HCT116 (cell line): ENCODE data around the gene TALDO1. TPM values are rescaled to one million over a fixed set of nuclear protein-coding genes. Genes with fewer than 3 reads are reported as not detected.

ENCODE experiments used
- ATAC-seq: fragments of 200-7000 bp; cut with Tn5 transposase; 2 replicates; pipeline ENCODE4 v1.9.1; 2020; ENCODE audit warnings: mild to moderate bottlenecking, moderate library complexity
- BruUV-seq: library from RNA; stranded (reverse); fragments of 400-500 nt; replicated peaks from 2 replicates; lab custom pipeline; 2021; lab: Mats Ljungman, UMichigan
- CTCF ChIA-PET: fragments of 300-600 bp; sonication (Branson Sonifier 250); formaldehyde crosslinking; loops from one replicate; lab custom pipeline; 2021; ENCODE audit warnings: antibody characterized with exemption; lab: Charles Lee
- POLR2A ChIA-PET: fragments of 300-600, 350-600 bp; sonication (Branson Sonifier 250); formaldehyde crosslinking; loops from one replicate; lab custom pipeline; 2021; ENCODE audit warnings: antibody characterized with exemption; lab: Charles Lee
- RAD21 ChIA-PET, 2 experiments: fragments of 300-600 bp; sonication (Branson Sonifier 250); formaldehyde crosslinking; loops; one replicate each; lab custom pipeline; 2023; ENCODE audit warnings: low total read pairs in 2 of 2; ENCODE audit not compliant: uncharacterized antibody in 2 of 2, unreplicated experiment in 2 of 2, low non-redundant PET in 1 of 2; lab: Charles Lee
- DNase-seq: peaks from one replicate; pipeline ENCODE4 v3.0.0-alpha.2; 2010; ENCODE audit warnings: low read depth, low spot score
- H2AFZ ChIP-seq: fragments of 200-600 bp; shearing (Covaris generic), sonication (generic); 2 replicates; pipeline ENCODE4 v1.6.1; 2017; ENCODE audit warnings: low read depth, mixed run types, mixed read lengths, antibody characterized with exemption, low read length; ENCODE audit not compliant: poor library complexity, severe bottlenecking
- H3K27ac ChIP-seq: 2 replicates; pipeline ENCODE4 v1.5.1; 2012; ENCODE audit warnings: low read depth, low read length
- H3K27me3 ChIP-seq: fragments of 200-600 bp; sonication (generic); 2 replicates; pipeline ENCODE4 v1.6.1; 2016; ENCODE audit warnings: mixed run types, low read length, mixed read lengths; ENCODE audit not compliant: insufficient read depth
- H3K36me3 ChIP-seq, 2 experiments: fragments of 200-500 bp in 1 of 2; fragments of 200-600 bp in 1 of 2; sonication (Bioruptor generic) in 1 of 2; sonication (generic) in 1 of 2; 2 replicates each; pipeline versions ENCODE4 v1.5.1 to v1.6.1; 2014 to 2016; ENCODE audit warnings: low read length in 2 of 2, inconsistent platforms in 1 of 2, mixed read lengths in 1 of 2, mixed run types in 1 of 2; ENCODE audit not compliant: insufficient read depth in 2 of 2, control insufficient read depth in 1 of 2
- H3K4me1 ChIP-seq, 2 experiments: fragments of 200-600 bp in 1 of 2; sonication (generic) in 1 of 2; 2 replicates each; pipeline versions ENCODE4 v1.5.1 to v1.6.1; 2012 to 2017; ENCODE audit warnings: low read length in 2 of 2, inconsistent platforms in 1 of 2, mild to moderate bottlenecking in 1 of 2, mixed read lengths in 1 of 2, mixed run types in 1 of 2, moderate library complexity in 1 of 2; ENCODE audit not compliant: insufficient read depth in 2 of 2, control insufficient read depth in 1 of 2
- H3K4me2 ChIP-seq: fragments of 200-600 bp; sonication (generic); 2 replicates; pipeline ENCODE4 v1.6.1; 2017; ENCODE audit warnings: mixed run types, low read length, mixed read lengths
- H3K4me3 ChIP-seq, 2 experiments: fragments of 200-600 bp in 1 of 2; sonication (generic) in 1 of 2; replicated peaks in 1 of 2; 2 replicates each; pipeline ENCODE4 v1.5.1; 2011 to 2016; ENCODE audit warnings: low read length in 2 of 2, control low read depth in 1 of 2, low read depth in 1 of 2, mild to moderate bottlenecking in 1 of 2, mixed read lengths in 1 of 2, mixed run types in 1 of 2
- H3K79me2 ChIP-seq: fragments of 200-600 bp; sonication (generic); 2 replicates; pipeline ENCODE4 v1.6.1; 2017; ENCODE audit warnings: mild to moderate bottlenecking, mixed run types, low read length, moderate library complexity, mixed read lengths; ENCODE audit not compliant: insufficient read depth
- H3K9ac ChIP-seq: fragments of 200-600 bp; sonication (generic); 2 replicates; pipeline ENCODE4 v1.6.1; 2016; ENCODE audit warnings: low read length, mixed read lengths
- H3K9me2 ChIP-seq: fragments of 200-600 bp; sonication (generic), shearing (Covaris generic); 2 replicates; pipeline ENCODE4 v1.6.1; 2017; ENCODE audit warnings: mixed run types, mild to moderate bottlenecking, moderate library complexity; ENCODE audit not compliant: insufficient read depth
- H3K9me3 ChIP-seq, 2 experiments: fragments of 200-500 bp in 1 of 2; fragments of 200-600 bp in 1 of 2; sonication (Bioruptor generic) in 1 of 2; sonication (generic) in 1 of 2; 2 replicates each; pipeline ENCODE4 v1.6.1; 2014 to 2017; ENCODE audit warnings: low read length in 2 of 2, mixed read lengths in 2 of 2, inconsistent platforms in 1 of 2, low read depth in 1 of 2, mild to moderate bottlenecking in 1 of 2, mixed run types in 1 of 2, moderate library complexity in 1 of 2; ENCODE audit not compliant: control insufficient read depth in 1 of 2, insufficient read depth in 1 of 2
- H4K20me1 ChIP-seq: fragments of 200-600 bp; sonication (generic), shearing (Covaris generic); 2 replicates; pipeline ENCODE4 v1.6.1; 2017; ENCODE audit warnings: mixed run types, mild to moderate bottlenecking, moderate library complexity; ENCODE audit not compliant: insufficient read depth
- CBX3 ChIP-seq: IDR thresholded peaks from 2 replicates; pipeline ENCODE4 v1.6.1; 2012; ENCODE audit warnings: low read depth
- CEBPB ChIP-seq: IDR thresholded peaks from 2 replicates; pipeline ENCODE4 v1.6.1; 2012; ENCODE audit warnings: low read depth
- EZH2 ChIP-seq: fragments of 200-600 bp; sonication (generic); IDR thresholded peaks from 2 replicates; pipeline ENCODE4 v1.6.1; 2017; ENCODE audit warnings: antibody characterized with exemption, mixed run types
- FOSL1 ChIP-seq: IDR thresholded peaks from 2 replicates; pipeline ENCODE4 v1.6.1; 2012; ENCODE audit warnings: low read depth
- SIN3A ChIP-seq: IDR thresholded peaks from 2 replicates; pipeline ENCODE4 v1.6.1; 2012; ENCODE audit warnings: low read depth
- SRF ChIP-seq: IDR thresholded peaks from 2 replicates; pipeline ENCODE4 v1.6.1; 2012; ENCODE audit warnings: low read depth
- ZNF274 ChIP-seq: fragments of 200-500 bp; sonication (Bioruptor generic); IDR thresholded peaks from 2 replicates; pipeline ENCODE4 v1.6.1; 2014; ENCODE audit warnings: mild to moderate bottlenecking, low read depth, low read length, inconsistent platforms
- intact Hi-C: fragments of 100-400 bp; cut with micrococcal nuclease; formaldehyde crosslinking; loops from 2 replicates; pipeline ENCODE4 v1.10.0; 2022
- total RNA-seq: library from RNA; stranded (reverse); gene quantifications from one replicate; pipeline ENCODE4 v1.2.1, GENCODE V29; 2021; ENCODE audit not compliant: unreplicated experiment
- TF ChIP-seq, protein P1 (sequence below): IDR thresholded peaks from 2 replicates; pipeline ENCODE4 v1.6.1; 2012
- TF ChIP-seq, protein P2 (sequence below): IDR thresholded peaks from 2 replicates; pipeline ENCODE4 v1.6.1; 2012

The TALDO1 gene
- total RNA-seq, 1 experiment from 2014 or later: 242 TPM

GRCh38 chr11:720642-721246 is 26.5 kb upstream of the TALDO1 start (continued):
- TF ChIP-seq CEBPB (no peak), CBX3 (no peak), EZH2 (no peak), SRF (no peak)
- TF ChIP-seq, protein P1, sequence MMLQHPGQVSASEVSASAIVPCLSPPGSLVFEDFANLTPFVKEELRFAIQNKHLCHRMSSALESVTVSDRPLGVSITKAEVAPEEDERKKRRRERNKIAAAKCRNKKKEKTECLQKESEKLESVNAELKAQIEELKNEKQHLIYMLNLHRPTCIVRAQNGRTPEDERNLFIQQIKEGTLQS: no peak

DNA sequence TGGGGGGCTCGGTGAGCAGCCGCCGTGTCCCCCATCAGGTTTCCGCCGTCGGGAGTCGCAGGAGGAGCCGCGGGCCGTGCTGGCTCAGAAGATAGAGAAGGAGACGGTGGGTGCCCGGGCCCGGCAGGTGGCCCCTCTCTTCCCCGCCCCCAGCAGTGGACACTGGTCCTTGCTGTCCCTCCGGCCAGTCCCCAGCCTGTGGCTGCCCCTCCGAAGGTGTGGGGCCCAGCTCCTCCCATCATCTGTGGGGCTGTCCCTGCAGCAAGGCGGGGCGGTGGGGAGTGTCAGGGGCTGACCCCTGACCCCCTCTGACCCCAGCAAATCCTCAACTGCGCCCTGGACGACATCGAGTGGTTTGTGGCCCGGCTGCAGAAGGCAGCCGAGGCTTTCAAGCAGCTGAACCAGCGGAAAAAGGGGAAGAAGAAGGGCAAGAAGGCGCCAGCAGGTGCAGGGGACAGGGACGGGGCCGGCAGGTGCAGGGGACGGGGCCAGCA is 26.0 kb upstream of the TALDO1 start:
- Histone ChIP-seq H4K20me1 (no peaks in the 10 kb centered on the region), H3K79me2 (peaks cover 7% of the 10 kb centered on the region; the same call in 1 of the 2 replicates), H3K27me3 (no peaks in the 10 kb centered on the region)
- no peak for TF ChIP-seq ZNF274
- no peak for TF ChIP-seq SRF
- no peak for TF ChIP-seq SIN3A
- TF ChIP-seq, protein P2, sequence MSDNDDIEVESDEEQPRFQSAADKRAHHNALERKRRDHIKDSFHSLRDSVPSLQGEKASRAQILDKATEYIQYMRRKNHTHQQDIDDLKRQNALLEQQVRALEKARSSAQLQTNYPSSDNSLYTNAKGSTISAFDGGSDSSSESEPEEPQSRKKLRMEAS: no peak
- no peak for TF ChIP-seq FOSL1
- TF ChIP-seq, all 23 proteins: peak for 0
- H3K9me3 ChIP-seq: no peaks in the 10 kb centered on the region
- H3K27ac ChIP-seq: no peak overlapping the region
- DNase-seq: no peak
- TSS peak; percentile 39 for BruUV-seq
- H3K9ac ChIP-seq: no peak overlapping the region
- no peak overlapping the region for H3K4me2 ChIP-seq
- no peaks in the 10 kb centered on the region for H3K9me2 ChIP-seq
- ATAC-seq: no peak
- POLR2A ChIA-PET: no interaction called here
- no peak overlapping the region for H3K4me3 ChIP-seq
- peaks cover 0 to 10% of the 10 kb centered on the region in 2 experiments; a peak in 2 of 4 replicates for H3K4me1 ChIP-seq
- peaks cover 3 to 11% of the 10 kb centered on the region in 2 experiments; a peak in 2 of 4 replicates for H3K36me3 ChIP-seq
- intact Hi-C loops: no loop called here
- RAD21 ChIA-PET: no interaction called here
- CTCF ChIA-PET: interaction anchor here (1.3 kb wide), 1 partner anchor 14 kb away, joined by 4 read pairs; no protein-coding TSS in a partner anchor
- no peak overlapping the region for H2AFZ ChIP-seq
